T47D (cell line): Measurements from ENCODE around the gene NTM.

Experiments
- DNase-seq, 2 experiments: peaks; one replicate each; pipeline versions ENCODE4 v3.0.0 to v3.0.0-alpha.2; 2011 to 2012; ENCODE audit warnings: low read depth in 1 of 2, low spot score in 1 of 2
- JUND ChIP-seq: IDR thresholded peaks from 2 replicates; pipeline ENCODE4 v1.6.1; 2012; ENCODE audit warnings: low read depth
- in situ Hi-C: cut with HindIII; loops from 2 replicates; pipeline ENCODE4 v1.10.0; 2016; ENCODE audit warnings: low sequenced_read_pairs, low pct_unique_long_range_greater_than_20kb

NTM gene

DNA sequence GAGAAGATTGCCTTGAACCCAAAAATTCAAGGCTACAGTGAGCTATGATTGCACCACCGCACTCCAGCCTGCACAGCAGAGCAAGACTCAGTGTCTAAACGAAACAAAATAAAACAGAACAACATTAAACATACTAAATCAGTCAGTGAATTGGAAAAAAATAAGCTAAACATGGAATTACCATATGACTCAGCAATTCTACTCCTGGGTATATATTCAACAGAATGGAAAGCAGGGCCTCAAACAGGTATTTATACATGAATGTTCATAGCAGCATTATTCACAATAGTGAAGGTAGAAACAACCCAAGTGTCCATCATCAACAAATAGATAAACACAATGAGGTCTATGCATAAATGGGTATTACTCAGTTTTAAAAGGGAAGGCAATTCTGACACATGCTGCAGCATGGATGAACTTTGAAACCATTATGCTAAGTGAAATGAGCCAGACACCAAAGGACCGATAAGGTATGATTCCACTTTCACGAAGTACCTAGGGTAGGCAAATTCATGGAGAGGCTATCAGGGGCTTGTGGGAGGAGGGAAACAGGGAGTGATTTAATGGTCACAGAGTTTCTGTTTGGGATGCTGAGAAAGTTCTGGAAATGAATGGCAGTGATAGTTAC, 15.5 kb downstream of the NTM start:
- in situ Hi-C loops, result no loop called here
- no peak for TF ChIP-seq JUND
- no peak for DNase-seq

GRCh38 chr11:131386408-131386807, 16.0 kb downstream of the NTM start:
- no peak for TF ChIP-seq JUND
- DNase-seq, result no peak
- in situ Hi-C loops, result no loop called here

DNA sequence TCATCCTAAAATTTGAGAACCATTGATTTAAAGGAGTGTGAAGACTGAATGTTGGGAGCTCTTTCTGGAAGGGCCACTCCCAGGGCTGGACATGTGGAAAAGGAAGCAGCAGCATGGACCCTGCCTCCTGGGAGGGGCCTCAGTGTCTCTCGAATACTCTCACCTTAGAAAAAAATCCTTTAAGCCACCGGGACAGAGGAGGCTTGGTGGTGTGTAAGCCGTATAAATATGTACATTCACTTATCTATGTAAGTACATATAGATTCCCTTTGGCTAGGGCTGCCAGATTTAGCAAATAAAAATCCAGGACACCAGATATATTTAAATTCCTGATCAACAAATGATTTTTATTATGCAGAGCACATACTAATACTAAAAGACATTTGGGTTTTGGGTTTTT, 17.6 kb downstream of the NTM start:
- in situ Hi-C loops, result no loop called here
- no peak for TF ChIP-seq JUND
- DNase-seq, result no peak

DNA sequence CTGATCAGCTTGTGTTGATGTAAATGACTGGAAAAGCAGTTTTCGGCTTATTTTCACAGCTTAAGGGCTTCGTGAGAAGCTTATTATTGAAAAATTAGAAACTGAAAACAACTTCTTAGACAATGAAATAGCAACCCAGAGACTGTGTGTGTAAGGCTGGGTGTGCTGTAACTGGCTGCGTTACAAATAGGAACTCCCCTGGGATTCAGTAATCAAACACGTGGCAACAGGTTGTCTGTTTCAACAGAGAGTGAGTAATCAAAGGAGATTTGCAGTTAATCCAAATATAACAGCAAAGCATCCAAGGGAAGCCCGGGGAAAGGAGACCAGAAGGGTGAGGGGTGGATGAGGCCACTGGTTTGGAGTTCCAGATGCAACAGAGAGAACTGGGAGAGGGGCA, 19.2 kb downstream of the NTM start:
- in situ Hi-C loops, result no loop called here
- DNase-seq, result no peak
- no peak for TF ChIP-seq JUND

DNA sequence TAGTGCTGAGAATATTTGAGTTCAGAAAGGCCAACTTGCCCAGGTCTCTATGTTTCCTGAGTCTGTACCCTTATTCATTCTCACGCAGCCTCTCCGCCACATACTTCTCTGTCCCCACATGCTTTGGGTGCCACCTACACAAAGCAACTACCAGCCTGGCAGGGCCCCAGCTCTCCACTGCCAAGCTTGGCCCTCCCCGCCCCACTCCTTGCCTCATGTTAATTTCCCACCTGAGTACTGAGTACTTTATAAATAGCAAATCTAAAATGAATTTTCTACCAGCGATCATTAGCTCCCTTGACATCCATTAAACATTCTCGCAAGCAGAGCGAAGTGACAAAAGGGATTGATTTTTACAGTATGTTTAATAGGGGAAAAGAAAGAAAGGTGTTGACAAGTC, 20.8 kb downstream of the NTM start:
- no peak for TF ChIP-seq JUND
- in situ Hi-C loops, result no loop called here
- no peak for DNase-seq

- TF ChIP-seq JUND, result no peak
- DNase-seq, result peak in 1 of 2 experiments; percentile 14
- in situ Hi-C loops, result no loop called here
Observed at GRCh38 chr11:131392528-131393255, 22.3 kb downstream of the NTM start.

GRCh38 chr11:131393691-131394090, 23.3 kb downstream of the NTM start:
- in situ Hi-C loops, result no loop called here
- TF ChIP-seq JUND, result no peak
- DNase-seq, result no peak

DNA sequence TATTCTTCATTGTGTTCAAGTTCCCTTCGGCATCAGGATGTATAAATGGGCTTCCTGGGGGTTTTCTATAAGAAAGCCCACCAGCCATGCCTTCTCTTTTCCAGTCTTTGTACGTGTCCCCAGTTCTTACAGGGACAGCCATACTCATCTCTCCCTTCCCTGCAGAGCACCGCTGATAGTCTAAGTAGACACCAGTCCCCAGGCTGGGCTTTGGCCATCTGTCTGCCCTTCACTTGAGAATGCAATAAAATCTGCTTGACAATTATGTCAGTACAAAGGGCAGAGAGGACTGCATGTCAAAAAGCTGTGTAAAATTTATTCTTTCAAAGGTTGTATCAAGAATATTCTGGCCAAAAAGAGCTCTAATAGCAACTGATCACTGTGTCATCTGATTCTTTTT, 27.3 kb downstream of the NTM start:
- DNase-seq, result no peak
- TF ChIP-seq JUND, result no peak
- in situ Hi-C loops, result no loop called here

DNA sequence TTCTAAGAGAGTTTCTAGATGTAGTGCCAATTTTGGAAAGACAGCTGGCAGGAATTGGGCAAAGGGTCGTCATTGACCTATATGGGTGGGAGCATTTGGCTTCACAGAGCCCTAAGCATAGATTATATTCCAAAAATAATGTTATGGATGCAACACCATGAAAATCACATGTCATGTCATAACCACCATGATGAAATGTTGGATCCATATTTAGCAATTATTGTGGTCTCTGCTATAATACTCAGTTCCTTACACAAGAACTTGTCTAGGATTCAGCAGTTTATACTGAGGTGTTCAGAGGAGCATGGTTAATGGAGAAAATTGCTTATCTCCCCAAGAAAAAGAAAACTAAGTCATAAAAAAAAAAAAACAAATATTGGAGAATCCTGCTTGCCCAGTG, 31.6 kb downstream of the NTM start:
- in situ Hi-C loops, result no loop called here
- no peak for TF ChIP-seq JUND
- no peak for DNase-seq

DNA sequence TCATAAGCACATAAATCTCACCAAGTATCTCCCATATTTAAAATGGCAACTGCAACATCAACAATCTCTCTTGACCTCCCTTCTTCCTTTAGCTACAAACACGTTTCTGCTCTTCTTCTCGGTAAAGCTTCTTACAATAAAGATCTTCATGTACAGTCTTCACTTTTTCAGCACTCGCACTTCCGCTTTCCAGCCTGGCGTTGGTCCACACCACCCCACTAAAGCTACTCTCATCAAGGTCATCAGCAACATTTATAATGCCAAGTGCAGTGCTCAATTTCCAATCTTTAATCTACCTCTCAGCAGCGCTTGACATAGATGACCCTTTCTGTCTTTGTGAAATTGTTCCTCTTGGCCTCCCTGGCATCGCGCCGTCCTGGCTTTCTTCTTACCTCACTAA, 33.6 kb downstream of the NTM start:
- in situ Hi-C loops, result no loop called here
- no peak for DNase-seq
- no peak for TF ChIP-seq JUND

DNA sequence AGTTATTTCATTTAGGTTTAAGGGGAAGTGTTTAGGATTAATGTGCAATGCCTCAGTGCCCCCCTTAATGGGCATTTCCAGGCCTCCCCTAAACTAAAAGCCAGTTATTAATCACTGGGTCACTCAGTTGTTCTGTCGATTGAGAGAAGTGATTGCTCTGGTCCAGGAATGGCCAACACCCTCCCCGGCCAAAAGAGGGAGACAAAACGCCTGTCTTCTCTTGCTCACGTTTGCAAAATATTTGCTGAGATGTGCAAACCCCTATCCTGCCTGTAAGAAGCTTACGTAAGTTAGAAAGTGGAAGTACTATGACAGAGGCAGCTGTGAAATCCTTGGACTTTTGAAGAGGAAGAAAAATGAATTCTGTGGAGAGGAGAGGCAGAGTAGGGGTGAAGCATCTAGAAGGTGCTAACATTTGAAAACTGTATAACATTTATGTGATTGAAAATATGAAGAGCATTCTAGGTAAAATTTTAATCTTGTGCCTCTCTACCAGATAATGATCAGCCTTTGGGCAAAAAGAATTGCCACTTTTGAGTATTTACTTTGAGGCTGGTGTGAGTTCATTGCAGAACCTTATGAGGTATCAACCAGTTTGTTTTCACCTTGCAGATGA, 37.7 kb downstream of the NTM start:
- peak; percentile 49 to 50 for DNase-seq
- in situ Hi-C loops, result no loop called here
- TF ChIP-seq JUND, result no peak

GRCh38 chr11:131409345-131409744, 38.9 kb downstream of the NTM start:
- in situ Hi-C loops, result no loop called here
- DNase-seq, result no peak
- no peak for TF ChIP-seq JUND

GRCh38 chr11:131411636-131412035, 41.2 kb downstream of the NTM start:
- no peak for TF ChIP-seq JUND

More at GRCh38 chr11:131411636-131412035, 41.2 kb downstream of the NTM start:
- no peak for DNase-seq
- in situ Hi-C loops, result no loop called here
